PFSK-1 (cell line): Measurements from ENCODE around the gene RPL38.

Experiments
- FOXP2 ChIP-seq: optimal IDR thresholded peaks from 2 replicates; pipeline ENCODE3; 2011; ENCODE audit warnings: borderline replicate concordance, control low read depth, inconsistent platforms; ENCODE audit not compliant: insufficient read depth; ENCODE audit errors: extremely low read length, extremely low read depth
- POLR2AphosphoS5 ChIP-seq: IDR thresholded peaks from 2 replicates; pipeline ENCODE4 v1.6.1; 2012; ENCODE audit warnings: low read depth, mild to moderate bottlenecking, control low read depth, low read length, moderate library complexity
- SIN3A ChIP-seq: IDR thresholded peaks from 2 replicates; pipeline ENCODE4 v1.6.1; 2012; ENCODE audit warnings: mild to moderate bottlenecking, low read length, moderate library complexity, borderline replicate concordance; ENCODE audit not compliant: insufficient read depth
- TAF1 ChIP-seq: IDR thresholded peaks from 2 replicates; pipeline ENCODE4 v1.6.1; 2012; ENCODE audit warnings: low read length, control low read depth, borderline replicate concordance; ENCODE audit not compliant: insufficient read depth
- TF ChIP-seq, protein P1 (sequence below), 2 experiments: IDR thresholded peaks; 2 replicates each; pipeline versions ENCODE4 v1.6.1 to v1.8.0; 2011 to 2012; ENCODE audit warnings: low read depth in 2 of 2, low read length in 2 of 2, control low read depth in 1 of 2, inconsistent platforms in 1 of 2, mild to moderate bottlenecking in 1 of 2, moderate library complexity in 1 of 2; ENCODE audit not compliant: insufficient read depth in 1 of 2

Gene RPL38

DNA sequence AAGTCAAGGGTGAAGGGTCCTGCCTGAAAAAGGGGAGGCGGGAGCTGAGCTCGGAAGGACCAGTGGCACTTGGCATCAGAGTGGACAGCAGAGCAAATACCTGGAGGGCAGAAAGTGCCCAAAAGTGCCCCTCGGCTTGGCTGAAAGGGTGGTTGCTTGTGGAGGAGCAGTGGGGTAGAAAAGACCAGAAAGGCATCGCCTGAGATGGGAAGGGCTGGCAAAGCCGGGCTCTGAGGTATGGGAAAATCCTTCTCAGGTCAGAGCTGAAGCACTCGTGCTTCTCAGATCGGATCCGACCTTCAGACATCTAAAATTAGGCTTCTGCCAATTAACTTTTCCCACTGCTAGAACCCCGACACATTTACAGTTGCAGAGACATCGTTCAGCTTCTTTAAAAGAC, 1.5 kb upstream of the RPL38 start:
- no peak for TF ChIP-seq TAF1
- TF ChIP-seq POLR2AphosphoS5 = no peak
- no peak for TF ChIP-seq SIN3A
- TF ChIP-seq, protein P1, sequence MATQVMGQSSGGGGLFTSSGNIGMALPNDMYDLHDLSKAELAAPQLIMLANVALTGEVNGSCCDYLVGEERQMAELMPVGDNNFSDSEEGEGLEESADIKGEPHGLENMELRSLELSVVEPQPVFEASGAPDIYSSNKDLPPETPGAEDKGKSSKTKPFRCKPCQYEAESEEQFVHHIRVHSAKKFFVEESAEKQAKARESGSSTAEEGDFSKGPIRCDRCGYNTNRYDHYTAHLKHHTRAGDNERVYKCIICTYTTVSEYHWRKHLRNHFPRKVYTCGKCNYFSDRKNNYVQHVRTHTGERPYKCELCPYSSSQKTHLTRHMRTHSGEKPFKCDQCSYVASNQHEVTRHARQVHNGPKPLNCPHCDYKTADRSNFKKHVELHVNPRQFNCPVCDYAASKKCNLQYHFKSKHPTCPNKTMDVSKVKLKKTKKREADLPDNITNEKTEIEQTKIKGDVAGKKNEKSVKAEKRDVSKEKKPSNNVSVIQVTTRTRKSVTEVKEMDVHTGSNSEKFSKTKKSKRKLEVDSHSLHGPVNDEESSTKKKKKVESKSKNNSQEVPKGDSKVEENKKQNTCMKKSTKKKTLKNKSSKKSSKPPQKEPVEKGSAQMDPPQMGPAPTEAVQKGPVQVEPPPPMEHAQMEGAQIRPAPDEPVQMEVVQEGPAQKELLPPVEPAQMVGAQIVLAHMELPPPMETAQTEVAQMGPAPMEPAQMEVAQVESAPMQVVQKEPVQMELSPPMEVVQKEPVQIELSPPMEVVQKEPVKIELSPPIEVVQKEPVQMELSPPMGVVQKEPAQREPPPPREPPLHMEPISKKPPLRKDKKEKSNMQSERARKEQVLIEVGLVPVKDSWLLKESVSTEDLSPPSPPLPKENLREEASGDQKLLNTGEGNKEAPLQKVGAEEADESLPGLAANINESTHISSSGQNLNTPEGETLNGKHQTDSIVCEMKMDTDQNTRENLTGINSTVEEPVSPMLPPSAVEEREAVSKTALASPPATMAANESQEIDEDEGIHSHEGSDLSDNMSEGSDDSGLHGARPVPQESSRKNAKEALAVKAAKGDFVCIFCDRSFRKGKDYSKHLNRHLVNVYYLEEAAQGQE (IDR thresholded peaks at IDR 0.05; ENCODE audit: insufficient read depth in 1 of 2, low read depth in 2 of 2, low read length in 2 of 2) = no peak
- no peak for TF ChIP-seq FOXP2

DNA sequence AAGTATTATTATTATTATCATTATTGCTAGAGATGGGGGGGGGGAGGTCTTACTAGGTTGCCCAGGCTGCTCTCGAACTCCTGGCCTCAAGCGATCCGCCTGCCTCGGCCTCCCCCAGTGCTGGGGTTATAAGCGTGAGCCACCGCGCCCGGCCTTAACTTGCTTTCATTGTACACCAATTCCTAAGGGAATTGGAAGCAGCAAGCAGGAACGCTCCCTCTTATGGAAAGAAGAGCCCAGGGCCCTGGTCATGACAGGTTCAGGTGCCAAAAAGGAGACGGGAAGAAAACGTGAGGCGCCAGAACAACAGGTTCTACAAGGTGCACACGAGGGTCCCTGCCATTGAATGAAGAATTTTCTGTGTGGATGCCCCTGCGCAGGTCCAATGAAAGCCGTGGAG, 540 bp upstream of the RPL38 start:
- TF ChIP-seq TAF1 = no peak
- TF ChIP-seq, protein P1 (IDR thresholded peaks at IDR 0.05; ENCODE audit: insufficient read depth in 1 of 2, low read depth in 2 of 2, low read length in 2 of 2) = no peak
- TF ChIP-seq POLR2AphosphoS5 = no peak
- no peak for TF ChIP-seq SIN3A
- TF ChIP-seq FOXP2 = no peak

DNA sequence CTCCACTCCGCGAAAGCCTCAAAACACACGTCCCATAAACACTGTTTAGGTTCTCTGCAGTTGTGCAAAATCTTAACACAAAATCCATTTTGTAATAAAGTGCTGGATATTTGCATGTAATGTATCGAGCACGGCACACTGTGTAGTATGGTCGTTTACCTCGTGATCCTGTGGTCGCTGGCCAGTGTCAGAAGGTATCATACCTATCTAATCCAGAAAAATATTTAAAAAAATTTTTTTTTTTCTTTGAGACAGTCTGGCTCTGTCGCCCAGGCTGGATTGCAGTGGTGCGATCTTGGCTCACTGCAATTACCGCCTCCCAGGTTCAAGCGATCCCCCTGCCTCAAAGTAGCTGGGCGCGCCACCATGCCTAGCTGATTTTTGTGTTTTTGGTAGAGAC, 996 bp downstream of the RPL38 start:
- TF ChIP-seq SIN3A = no peak
- no peak for TF ChIP-seq POLR2AphosphoS5
- TF ChIP-seq, protein P1 (IDR thresholded peaks at IDR 0.05; ENCODE audit: insufficient read depth in 1 of 2, low read depth in 2 of 2, low read length in 2 of 2) = no peak
- no peak for TF ChIP-seq FOXP2
- no peak for TF ChIP-seq TAF1

DNA sequence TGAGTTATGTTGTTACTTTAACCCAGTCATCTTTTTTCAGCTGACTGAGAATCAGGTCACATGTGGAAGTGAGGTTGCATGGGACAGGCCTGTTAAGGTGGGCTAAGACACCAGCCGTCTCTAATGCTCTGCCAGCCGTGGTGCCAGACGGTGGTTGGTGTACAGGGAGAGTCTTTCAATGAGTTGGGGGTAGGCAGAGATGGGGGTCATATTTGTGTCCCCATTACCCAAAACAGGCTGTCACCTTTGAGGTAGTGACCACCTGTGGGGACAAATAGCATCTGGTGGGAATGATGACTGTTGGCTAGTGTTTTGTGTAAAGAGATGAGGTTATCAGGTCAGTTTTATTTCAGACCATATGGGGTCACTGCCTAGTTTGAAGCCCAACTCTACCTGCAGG, 1.8 kb downstream of the RPL38 start:
- TF ChIP-seq POLR2AphosphoS5 = no peak
- TF ChIP-seq SIN3A = no peak
- TF ChIP-seq, protein P1 (IDR thresholded peaks at IDR 0.05; ENCODE audit: insufficient read depth in 1 of 2, low read depth in 2 of 2, low read length in 2 of 2) = no peak
- no peak for TF ChIP-seq FOXP2
- TF ChIP-seq TAF1 = no peak

DNA sequence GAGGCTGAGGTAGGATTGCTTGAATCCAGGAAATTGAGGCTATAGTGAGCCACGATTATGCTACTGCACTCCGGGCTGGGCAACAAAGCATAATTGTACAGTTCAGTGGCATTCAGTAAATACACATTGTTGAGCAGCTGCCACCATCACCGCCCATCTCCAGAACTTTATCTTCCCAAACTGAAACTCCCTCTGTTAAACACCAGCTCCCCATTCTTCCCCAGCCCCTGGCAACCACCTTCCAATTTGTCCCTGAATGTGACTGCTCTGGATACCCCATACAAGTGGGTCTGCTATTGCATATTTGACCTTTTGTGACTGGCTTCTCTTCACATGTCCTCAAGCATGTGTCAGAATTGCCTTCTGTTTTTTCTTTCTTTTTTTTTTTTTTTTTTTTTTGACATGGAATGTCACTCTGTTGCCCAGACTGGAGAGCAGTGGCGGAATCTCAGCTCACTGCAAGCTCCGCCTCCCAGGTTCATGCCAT, 2.9 kb downstream of the RPL38 start:
- TF ChIP-seq SIN3A (no peak), FOXP2 (no peak), POLR2AphosphoS5 (no peak), TAF1 (no peak)
- TF ChIP-seq, protein P1 (IDR thresholded peaks at IDR 0.05; ENCODE audit: insufficient read depth in 1 of 2, low read depth in 2 of 2, low read length in 2 of 2) = no peak
